LNCAP (cell line): ENCODE data around the gene IL19.

Experiments
- CTCF ChIP-seq: fragments of 450-650 bp; IDR thresholded peaks from 2 replicates; pipeline ENCODE4 v1.5.1; 2017; ENCODE audit warnings: mild to moderate bottlenecking

IL19 gene

DNA sequence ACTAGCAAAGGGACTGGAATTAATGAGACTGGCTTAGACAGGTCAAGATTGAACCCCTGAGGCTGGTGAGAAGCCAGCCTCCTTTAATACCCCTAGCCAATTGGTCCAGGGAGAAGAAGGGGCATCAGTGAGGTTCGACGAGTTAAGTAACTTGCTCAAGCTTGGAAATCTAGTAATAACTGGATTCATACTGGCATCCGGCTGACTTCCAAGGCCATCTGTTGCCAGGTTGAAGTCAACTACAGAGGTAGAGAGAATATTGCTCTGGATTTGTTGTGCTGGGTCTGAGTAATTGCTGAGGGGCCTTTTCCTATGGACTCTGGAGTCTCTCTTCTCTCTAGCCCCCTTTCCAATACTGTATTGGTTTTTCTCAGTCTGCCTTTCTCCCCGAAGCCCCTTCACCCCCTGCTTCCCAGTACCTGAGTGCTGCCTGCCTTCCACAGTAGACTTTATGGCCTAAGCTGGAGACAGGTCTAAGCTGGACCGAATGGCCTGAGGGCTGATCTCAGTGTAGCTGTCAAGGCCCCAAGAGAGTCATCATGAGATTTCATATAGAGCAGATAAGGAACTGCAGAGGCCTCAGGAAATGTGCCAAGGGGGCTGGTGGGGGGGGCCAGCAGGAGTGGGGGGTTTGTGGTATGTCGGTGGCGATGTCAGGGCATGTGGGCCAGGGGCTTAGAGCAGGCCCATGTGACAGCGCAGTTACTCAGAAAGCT, 42.4 kb upstream of the IL19 start:
- TF ChIP-seq CTCF = no peak

DNA sequence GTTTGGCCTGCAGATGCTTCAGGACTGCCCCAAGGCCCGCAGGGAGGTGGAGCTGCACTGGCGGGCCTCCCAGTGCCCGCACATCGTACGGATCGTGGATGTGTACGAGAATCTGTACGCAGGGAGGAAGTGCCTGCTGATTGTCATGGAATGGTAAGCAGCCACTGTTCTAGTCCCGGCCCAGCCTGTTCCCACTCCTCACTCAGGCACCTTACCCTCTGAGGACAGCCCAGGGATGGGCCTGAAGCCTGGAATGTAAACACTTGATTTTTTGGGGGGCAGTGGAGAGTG, 41.9 kb upstream of the IL19 start:
- no peak for TF ChIP-seq CTCF

DNA sequence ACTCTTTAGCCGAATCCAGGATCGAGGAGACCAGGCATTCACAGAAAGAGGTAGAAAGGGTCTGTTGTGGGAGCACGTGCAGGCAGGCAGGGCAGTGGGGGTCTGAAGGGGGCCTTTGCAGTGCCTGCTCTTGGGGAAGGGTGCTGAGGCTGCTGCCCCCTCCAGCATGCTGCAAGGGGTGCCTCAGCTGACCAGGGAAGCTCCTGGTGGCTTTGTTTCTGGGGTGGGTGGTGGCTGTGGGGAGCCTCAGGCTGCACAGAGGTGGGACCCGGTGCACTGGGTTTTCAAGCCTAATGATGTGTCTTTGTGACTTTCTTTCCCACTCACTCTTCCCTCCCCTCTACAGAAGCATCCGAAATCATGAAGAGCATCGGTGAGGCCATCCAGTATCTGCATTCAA, 41.5 kb upstream of the IL19 start:
- TF ChIP-seq CTCF = no peak

- TF ChIP-seq CTCF = no peak
These were observed 41.1 kb upstream of the IL19 start for GRCh38 chr1:206729507-206729906.

DNA sequence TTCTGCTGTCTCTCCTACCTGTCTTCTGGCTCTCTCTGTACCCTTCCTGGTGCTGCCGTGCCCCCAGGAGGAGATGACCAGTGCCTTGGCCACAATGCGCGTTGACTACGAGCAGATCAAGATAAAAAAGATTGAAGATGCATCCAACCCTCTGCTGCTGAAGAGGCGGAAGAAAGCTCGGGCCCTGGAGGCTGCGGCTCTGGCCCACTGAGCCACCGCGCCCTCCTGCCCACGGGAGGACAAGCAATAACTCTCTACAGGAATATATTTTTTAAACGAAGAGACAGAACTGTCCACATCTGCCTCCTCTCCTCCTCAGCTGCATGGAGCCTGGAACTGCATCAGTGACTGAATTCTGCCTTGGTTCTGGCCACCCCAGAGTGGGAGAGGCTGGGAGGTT, 38.1 kb upstream of the IL19 start:
- no peak for TF ChIP-seq CTCF

- TF ChIP-seq CTCF = no peak
These were observed 37.6 kb upstream of the IL19 start for GRCh38 chr1:206732992-206733391.

DNA sequence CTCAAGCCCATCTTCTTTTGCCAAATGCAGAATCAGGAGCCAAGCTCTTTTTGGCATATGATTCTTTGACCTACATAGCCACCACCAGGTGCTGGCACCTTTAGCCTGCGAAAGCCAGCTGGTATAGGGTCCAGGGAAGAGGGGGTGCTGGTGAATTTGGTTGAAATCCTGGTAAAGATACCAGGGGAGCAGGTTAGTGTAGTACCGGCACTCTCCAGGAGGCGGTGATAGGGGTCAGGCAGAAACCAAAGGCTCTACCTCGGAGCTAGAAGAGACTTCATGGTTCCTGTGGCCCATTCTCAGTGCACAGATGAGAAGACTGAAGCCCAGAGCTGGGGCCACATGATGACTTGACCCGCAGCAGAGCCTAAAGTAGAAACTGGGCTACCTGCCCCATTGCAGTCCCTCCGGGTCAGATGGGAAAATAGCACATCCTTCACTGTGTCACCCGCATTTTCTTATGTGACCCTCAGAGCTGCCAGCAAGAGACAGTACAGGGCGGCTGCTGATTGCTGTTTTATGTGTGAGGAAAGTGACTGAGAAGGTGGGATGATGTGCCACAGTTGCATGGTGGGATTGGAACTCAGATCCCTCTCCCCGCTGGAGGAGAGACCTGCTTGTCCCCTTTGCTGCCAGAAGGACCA, 36.0 kb upstream of the IL19 start:
- TF ChIP-seq CTCF = peak; percentile 85
